Measurements from ENCODE around the gene STARD10. TPM values are rescaled to one million over a fixed set of nuclear protein-coding genes. Genes with fewer than 3 reads are reported as not detected.
A peak's percentile ranks its signal among the peaks of the same experiment; 100 is the strongest.

STARD10 gene
- total RNA-seq, 3 donors from 2014 or later, result 177 to 472 (median 306) TPM

DNA sequence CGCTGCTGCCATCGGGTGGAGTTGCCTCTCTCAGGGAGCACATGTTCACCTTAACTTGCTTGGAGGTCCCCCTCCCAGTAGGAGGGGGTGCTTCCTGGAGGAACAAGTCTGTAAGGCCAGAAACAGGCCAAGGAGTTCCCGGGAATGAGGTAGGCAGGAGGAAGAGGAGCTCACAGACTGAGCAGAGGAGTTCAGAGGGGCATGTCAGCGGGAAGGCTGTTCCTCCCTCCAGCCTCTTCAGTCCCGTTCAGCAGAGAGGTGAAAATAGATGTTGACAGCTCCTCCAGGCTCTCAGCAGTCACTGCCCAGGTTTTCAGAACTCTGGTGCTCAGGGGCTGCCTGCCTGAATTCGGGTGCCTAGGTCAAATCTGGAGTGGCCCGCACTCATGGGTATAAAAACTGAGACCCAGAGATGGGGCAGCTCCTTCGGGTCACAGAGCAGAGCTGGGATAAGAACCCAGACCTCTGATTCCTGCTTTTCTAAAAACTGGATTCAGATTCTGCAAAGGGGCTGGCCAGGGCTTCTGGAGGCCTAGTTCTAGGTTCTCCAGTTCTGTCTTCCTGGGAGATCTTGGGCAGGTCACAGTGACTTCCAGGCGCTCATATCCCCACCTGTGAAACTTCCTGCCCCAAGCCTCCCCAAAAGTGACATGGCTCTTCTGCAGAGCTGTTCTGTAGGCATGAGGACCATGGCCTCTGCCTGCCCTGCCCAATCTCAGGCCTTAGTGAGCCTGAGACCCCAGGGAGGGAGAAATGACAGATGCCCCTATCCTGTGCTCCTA is 38.6 kb upstream of the STARD10 start:
- H3K4me1 ChIP-seq (ENCODE audit: low read depth), result peaks cover 8% of the 10 kb centered on the region

DNA sequence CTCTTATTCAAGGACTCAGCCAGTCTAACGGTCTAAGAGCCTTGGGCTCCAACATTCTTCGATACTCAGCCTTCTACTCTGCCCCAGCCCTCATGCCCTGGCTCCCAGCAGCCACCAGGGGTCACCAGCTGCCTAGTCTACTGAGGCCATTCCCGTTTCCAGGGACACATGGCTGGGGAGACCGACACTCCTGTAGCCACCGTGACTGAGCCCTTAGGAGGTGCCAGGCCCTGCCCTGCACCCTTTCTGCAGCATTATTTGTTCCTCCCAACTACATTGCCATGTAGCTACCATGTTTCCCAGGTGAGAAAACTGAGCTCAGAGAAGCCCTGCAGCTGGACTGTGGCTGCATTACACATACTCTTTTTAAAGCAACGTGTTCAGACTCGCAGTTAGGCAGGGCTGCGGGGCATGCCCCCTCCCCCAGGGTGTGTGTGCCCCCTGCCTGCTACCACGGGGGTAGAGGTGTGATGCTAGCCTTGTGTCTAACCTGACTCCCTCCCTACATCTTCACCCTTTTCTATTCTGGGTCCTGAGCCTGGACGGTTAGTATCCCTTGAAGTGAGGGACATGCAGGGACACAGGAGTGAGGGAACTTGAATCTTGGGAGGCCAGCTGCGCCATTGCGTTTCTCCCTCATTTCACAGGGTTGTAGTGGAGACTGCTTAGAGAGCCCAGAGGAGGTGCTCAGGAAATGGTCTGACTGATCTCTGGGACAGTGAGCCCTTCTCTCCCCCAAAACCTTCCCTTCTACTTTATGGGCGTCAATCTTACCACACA is 37.9 kb upstream of the STARD10 start:
- peak; percentile 90 for ATAC-seq

More for the DNA sequence above, 38.6 kb upstream of the STARD10 start:
- Histone ChIP-seq H3K4me3 (no peak overlapping the region), H3K36me3 (ENCODE audit: low read depth) (no peaks in the 10 kb centered on the region), H3K9me3 (no peaks in the 10 kb centered on the region)
- no peak for TF ChIP-seq CTCF (IDR thresholded peaks at IDR 0.05)
- DNase-seq, result no peak
- ATAC-seq, result no peak
- intact Hi-C loops (cut with DNase I, micrococcal nuclease), result loop anchor here in 1 of 2 donors (5.0 kb wide), 1 partner anchor 350 kb away; no protein-coding TSS in a partner anchor

GRCh38 chr11:72829884-72830533 is 36.2 kb upstream of the STARD10 start:
- ATAC-seq (no peak), DNase-seq (no peak)
- no peak for TF ChIP-seq CTCF (IDR thresholded peaks at IDR 0.05)
- Histone ChIP-seq H3K4me3 (no peak overlapping the region), H3K9me3 (no peaks in the 10 kb centered on the region), H3K36me3 (ENCODE audit: low read depth) (no peaks in the 10 kb centered on the region), H3K4me1 (ENCODE audit: low read depth) (peaks cover 8% of the 10 kb centered on the region)
- intact Hi-C loops (cut with DNase I, micrococcal nuclease), result loop anchor here (2.0 to 5.0 kb wide), 3 partner anchors 349 to 413 kb away; no protein-coding TSS in a partner anchor

More for the DNA sequence above, 37.9 kb upstream of the STARD10 start:
- intact Hi-C loops (cut with DNase I, micrococcal nuclease), result loop anchor here (2.0 to 5.0 kb wide), 3 partner anchors 347 to 411 kb away; no protein-coding TSS in a partner anchor
- Histone ChIP-seq H3K4me3 (no peak overlapping the region), H3K9me3 (no peaks in the 10 kb centered on the region), H3K36me3 (ENCODE audit: low read depth) (no peaks in the 10 kb centered on the region), H3K4me1 (ENCODE audit: low read depth) (peaks cover 8% of the 10 kb centered on the region)
- peak; percentile 85 for TF ChIP-seq CTCF (IDR thresholded peaks at IDR 0.05)
- DNase-seq, result peak; percentile 77 to 89 (median 85)

GRCh38 chr11:72829178-72829577 is 35.3 kb upstream of the STARD10 start:
- no peaks in the 10 kb centered on the region for H3K9me3 ChIP-seq
- H3K4me3 ChIP-seq, result no peak overlapping the region
- intact Hi-C loops (cut with DNase I, micrococcal nuclease), result no loop called here
- no peak for ATAC-seq
- no peak for DNase-seq
- no peak for TF ChIP-seq CTCF (IDR thresholded peaks at IDR 0.05)
- peaks cover 8% of the 10 kb centered on the region for H3K4me1 ChIP-seq (ENCODE audit: low read depth)
- H3K36me3 ChIP-seq (ENCODE audit: low read depth), result no peaks in the 10 kb centered on the region

DNA sequence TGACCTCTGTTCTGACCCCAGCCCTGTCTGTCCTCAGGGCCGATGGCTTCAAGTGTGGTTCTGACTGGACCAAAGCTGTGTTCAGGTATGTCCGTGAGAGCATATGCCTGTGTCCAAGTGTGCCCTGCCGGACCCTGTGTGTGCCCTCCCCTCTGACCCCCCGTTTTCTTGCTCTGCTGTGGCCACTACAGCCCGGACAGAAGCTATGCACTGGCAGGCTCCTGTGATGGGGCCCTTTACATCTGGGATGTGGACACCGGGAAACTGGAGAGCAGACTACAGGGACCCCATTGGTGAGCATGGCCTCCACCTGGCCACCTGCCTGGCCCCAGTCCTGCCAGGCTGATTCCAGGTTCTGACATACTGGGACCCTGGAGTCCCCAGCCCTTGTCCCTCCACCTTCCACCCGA is 34.9 kb upstream of the STARD10 start:
- intact Hi-C loops (cut with DNase I, micrococcal nuclease), result no loop called here
- Histone ChIP-seq H3K36me3 (ENCODE audit: low read depth) (no peaks in the 10 kb centered on the region), H3K9me3 (no peaks in the 10 kb centered on the region), H3K4me1 (ENCODE audit: low read depth) (peaks cover 8% of the 10 kb centered on the region), H3K4me3 (no peak overlapping the region)
- TF ChIP-seq CTCF (IDR thresholded peaks at IDR 0.05), result no peak
- DNase-seq (no peak), ATAC-seq (no peak)
